Testis (tissue), 5 donors: ENCODE data around the gene ATP6V0D1. TPM values are rescaled to one million over a fixed set of nuclear protein-coding genes. Genes with fewer than 3 reads are reported as not detected.

Experiments
- DNase-seq: peaks from one replicate; pipeline ENCODE4 v3.0.0-alpha.2; 2019
- H3K27ac ChIP-seq, 2 donors: fragments of 200-600 bp; sonication (generic); one replicate each; pipeline ENCODE4 v1.5.1; 2019
- H3K27me3 ChIP-seq: fragments of 200-600 bp; sonication (generic); one replicate; pipeline ENCODE4 v1.5.1; 2019
- H3K36me3 ChIP-seq: fragments of 200-600 bp; sonication (generic); one replicate; pipeline ENCODE4 v1.5.1; 2017; ENCODE audit warnings: low read depth; ENCODE audit errors: missing control alignments
- H3K4me1 ChIP-seq: fragments of 200-600 bp; sonication (generic); one replicate; pipeline ENCODE4 v1.5.1; 2019
- H3K4me3 ChIP-seq, 2 donors: fragments of 200-600 bp; sonication (generic); one replicate each; pipeline ENCODE4 v1.5.1; 2017 to 2019
- H3K9me3 ChIP-seq: fragments of 200-600 bp; sonication (generic); one replicate; pipeline ENCODE4 v1.5.1; 2017
- CTCF ChIP-seq, 3 experiments: fragments of 450-650 bp in 2 of 3; fragments of 200-600 bp in 1 of 3; sonication (generic) in 1 of 3; IDR thresholded peaks; one replicate each; pipeline ENCODE4 v1.5.1; 2016 to 2019; ENCODE audit warnings: antibody characterized with exemption in 3 of 3, mild to moderate bottlenecking in 2 of 3, moderate library complexity in 1 of 3
- POLR2A ChIP-seq: fragments of 450-650 bp; IDR thresholded peaks from one replicate; pipeline ENCODE4 v1.6.1; 2017; ENCODE audit warnings: antibody characterized with exemption, mild to moderate bottlenecking, moderate library complexity
- WGBS, 2 donors: methylation state at CpG; one replicate each; pipeline ENCODE4 v1.1.5; 2018; 5-methylcytosine and 5-hydroxymethylcytosine counted together
- intact Hi-C: fragments of 100-400 bp; cut with DNase I; formaldehyde crosslinking; loops from one replicate; pipeline ENCODE4 v1.15.1; 2023; ENCODE audit warnings: low total_unique reads
- long read RNA-seq, 2 donors: transcript quantifications; one replicate each; lab custom pipeline, GENCODE V29; 2026
- polyA plus RNA-seq: library from polyadenylated mRNA; stranded (reverse); fragments of 350-450 nt; fragmentation: Illumina TruSeq; extraction: RNeasy Lipid Tissue Mini Kit (QIAGEN cat#74804); gene quantifications from one replicate; pipeline ENCODE4 v1.2.3, GENCODE V29; 2014; ENCODE audit warnings: low read depth, low replicate concordance; ENCODE audit not compliant: insufficient read depth
- total RNA-seq, 2 donors: library from RNA; depleted of rRNA; stranded (reverse); fragments of >200 nt; gene quantifications; one replicate each; pipeline ENCODE4 v1.2.3, GENCODE V29; 2016

The ATP6V0D1 gene
- 100 to 1,000 TPM in 1 of 2 donors, 10 to 100 TPM in 1; 95.0 to 135 TPM for total RNA-seq
- 165 TPM for polyA plus RNA-seq
- long read RNA-seq, donor 1, transcript ATP6V0D1-201 (8 exons, 1,716 nt) = major isoform, 41 of 132 reads
- long read RNA-seq, donor 1, partial matches to known transcripts = 49 of 132 reads
- long read RNA-seq, donor 1, other reads (novel, unspliced or antisense) = 42 of 132 reads
- long read RNA-seq, donor 2, transcript ATP6V0D1-201 (8 exons, 1,716 nt) = major isoform, 24 of 25 reads
- long read RNA-seq, donor 2, partial matches to known transcripts = 0 of 25 reads
- long read RNA-seq, donor 2, other reads (novel, unspliced or antisense) = 0 of 25 reads

GRCh38 chr16:67480833-67481560 lies at the start of gene ATP6V0D1:
Gene ATP6V0D1 (minus strand): TSS chr16:67481157. CDS start chr16:67481086, 71 bp downstream.
- Histone ChIP-seq H3K36me3 (no peaks in the 10 kb centered on the region), H3K27me3 (no peaks in the 10 kb centered on the region), H3K4me3 (peak within 1 kb of the TSS; percentile 87 to 96), H3K27ac (peak within 1 kb of the TSS; percentile 90 to 93), H3K9me3 (no peaks in the 10 kb centered on the region), H3K4me1 (peaks cover 45% of the 10 kb centered on the region)
- peak; percentile 98 for DNase-seq
- TF ChIP-seq CTCF (IDR thresholded peaks at IDR 0.05) (peak; percentile 83 to 99 (median 98)), POLR2A (peak; percentile 68)
- intact Hi-C loops = no loop called here
- 0 to 1% methylated on average over 22 to 51 of the region's 57 CpGs for WGBS, 2 donors

- Histone ChIP-seq H3K27ac (peak overlapping the region; percentile 87 to 91), H3K4me1 (peaks cover 41% of the 10 kb centered on the region), H3K4me3 (peak overlapping the region; percentile 70 to 96), H3K9me3 (no peaks in the 10 kb centered on the region), H3K27me3 (no peaks in the 10 kb centered on the region), H3K36me3 (no peaks in the 10 kb centered on the region)
- DNase-seq = peak; percentile 87
- TF ChIP-seq CTCF (IDR thresholded peaks at IDR 0.05) = no peak
- peak; percentile 22 for TF ChIP-seq POLR2A
- 0 to 3% methylated on average over 11 to 47 of the region's 48 CpGs for WGBS, 2 donors
- intact Hi-C loops = no loop called here
These were observed 49.3 kb upstream of the ATP6V0D1 start for GRCh38 chr16:67530013-67530939.

GRCh38 chr16:67529582-67530012 lies 48.6 kb upstream of the ATP6V0D1 start:
- intact Hi-C loops = no loop called here
- Histone ChIP-seq H3K36me3 (no peaks in the 10 kb centered on the region), H3K4me3 (peak overlapping the region; percentile 70 to 96), H3K4me1 (peaks cover 37% of the 10 kb centered on the region), H3K27ac (peak overlapping the region; percentile 87 to 91), H3K9me3 (no peaks in the 10 kb centered on the region), H3K27me3 (no peaks in the 10 kb centered on the region)
- WGBS, 2 donors = 0 to 1% methylated on average over 4 to 16 of the region's 16 CpGs
- no peak for TF ChIP-seq CTCF (IDR thresholded peaks at IDR 0.05)
- TF ChIP-seq POLR2A = no peak
- no peak for DNase-seq

GRCh38 chr16:67528870-67529581 lies 48.1 kb upstream of the ATP6V0D1 start:
- intact Hi-C loops = no loop called here
- Histone ChIP-seq H3K4me1 (peaks cover 31% of the 10 kb centered on the region), H3K27me3 (no peaks in the 10 kb centered on the region), H3K27ac (peak overlapping the region; percentile 87 to 91), H3K36me3 (no peaks in the 10 kb centered on the region), H3K4me3 (peak overlapping the region; percentile 70 to 96), H3K9me3 (no peaks in the 10 kb centered on the region)
- no peak for DNase-seq
- no peak for TF ChIP-seq CTCF (IDR thresholded peaks at IDR 0.05)
- TF ChIP-seq POLR2A = no peak
- 0% methylated on average over 58 of the region's 65 CpGs; no CpG with 5 or more reads in 1 of the 2 donors for WGBS, 2 donors
